Smooth muscle cell (in vitro differentiated cells): ENCODE data around the gene SLC25A15. TPM values are rescaled to one million over a fixed set of nuclear protein-coding genes. Genes with fewer than 3 reads are reported as not detected.
"Not testable (repeated sequence)": the region's sequence is repeated elsewhere in the genome, so short reads cannot be mapped to it uniquely, and the experiment has no call there.

Experiments
- DNase-seq: peaks from one replicate; lab custom pipeline; 2025; ENCODE audit not compliant: unreplicated experiment; lab: John Stamatoyannopoulos, UW
- H2AFZ ChIP-seq: fragments of 200-600 bp; sonication (generic); 2 replicates; pipeline ENCODE4 v1.6.0; 2016; ENCODE audit warnings: antibody characterized with exemption, low read depth, mild to moderate bottlenecking
- H3F3A ChIP-seq: fragments of 200-600 bp; sonication (generic); 2 replicates; pipeline ENCODE4 v1.6.0; 2017; ENCODE audit warnings: antibody characterized with exemption, low read depth
- H3K27ac ChIP-seq: fragments of 200-600 bp; sonication (generic); 2 replicates; pipeline ENCODE4 v1.5.1; 2016; ENCODE audit warnings: low read depth, mild to moderate bottlenecking
- H3K27me3 ChIP-seq: fragments of 200-600 bp; sonication (generic); 2 replicates; pipeline ENCODE4 v1.6.1; 2016; ENCODE audit warnings: low read depth, mild to moderate bottlenecking
- H3K36me3 ChIP-seq: fragments of 200-600 bp; sonication (generic); 2 replicates; pipeline ENCODE4 v1.5.1; 2016; ENCODE audit warnings: low read depth
- H3K4me1 ChIP-seq: fragments of 200-600 bp; sonication (generic); 2 replicates; pipeline ENCODE4 v1.5.1; 2016; ENCODE audit warnings: low read depth
- H3K4me2 ChIP-seq: fragments of 200-600 bp; sonication (generic); 2 replicates; pipeline ENCODE4 v1.6.0; 2016; ENCODE audit warnings: mild to moderate bottlenecking
- H3K4me3 ChIP-seq: fragments of 200-600 bp; sonication (generic); 2 replicates; pipeline ENCODE4 v1.5.1; 2016; ENCODE audit warnings: mild to moderate bottlenecking
- H3K79me2 ChIP-seq: fragments of 200-600 bp; sonication (generic); 2 replicates; pipeline ENCODE4 v1.6.0; 2016; ENCODE audit warnings: low read depth, mild to moderate bottlenecking
- H3K9ac ChIP-seq: fragments of 200-600 bp; sonication (generic); 2 replicates; pipeline ENCODE4 v1.6.0; 2016; ENCODE audit warnings: low read depth
- H3K9me3 ChIP-seq: fragments of 200-600 bp; sonication (generic); replicated peaks from 2 replicates; pipeline ENCODE4 v1.5.1; 2016; ENCODE audit warnings: low read depth
- H4K20me1 ChIP-seq: fragments of 200-600 bp; sonication (generic); 2 replicates; pipeline ENCODE4 v1.6.0; 2016; ENCODE audit warnings: low read depth
- CTCF ChIP-seq: fragments of 200-600 bp; sonication (generic); IDR thresholded peaks from 2 replicates; pipeline ENCODE4 v1.5.1; 2017; ENCODE audit warnings: borderline replicate concordance, mild to moderate bottlenecking, antibody characterized with exemption; ENCODE audit not compliant: insufficient read depth, poor library complexity, severe bottlenecking
- WGBS: methylation state at CpG from one replicate; pipeline ENCODE4 v1.1.7; 2016; ENCODE audit warnings: low lambda C conversion rate; 5-methylcytosine and 5-hydroxymethylcytosine counted together
- polyA plus RNA-seq: library from polyadenylated mRNA; unstranded; fragments of >200 nt; fragmentation: Nextera tagmentation; extraction: Ambion mirVana; gene quantifications from 2 replicates; pipeline ENCODE4 v1.2.1, GENCODE V29; 2016
- total RNA-seq: library from RNA; depleted of rRNA; stranded (reverse); fragments of >200 nt; gene quantifications from 2 replicates; pipeline ENCODE4 v1.2.3, GENCODE V29; 2014

Gene SLC25A15
- total and polyA plus RNA-seq, 2 experiments from 2014 or later = 6.3 to 11.1 TPM

- DNase-seq = no peak
- H2AFZ ChIP-seq = no peak overlapping the region
- H3K9ac ChIP-seq = no peak overlapping the region
- 74% methylated on average over 4 of the region's 4 CpGs for WGBS
- H3K36me3 ChIP-seq = no peaks in the 10 kb centered on the region
- H3K4me3 ChIP-seq = no peak overlapping the region
- peaks cover 7% of the 10 kb centered on the region for H3K79me2 ChIP-seq
- H3K27me3 ChIP-seq = no peaks in the 10 kb centered on the region
- no peak for TF ChIP-seq CTCF
- H3K27ac ChIP-seq = peak overlapping the region; percentile 5
- peak overlapping the region; percentile 39 for H3K4me2 ChIP-seq
- no peaks in the 10 kb centered on the region for H3K9me3 ChIP-seq
- no peaks in the 10 kb centered on the region for H3F3A ChIP-seq
- no peaks in the 10 kb centered on the region for H4K20me1 ChIP-seq
- H3K4me1 ChIP-seq = no peaks in the 10 kb centered on the region
Observed at GRCh38 chr13:40786568-40786996, 2.8 kb upstream of the SLC25A15 start.

GRCh38 chr13:40787062-40787461 lies 2.3 kb upstream of the SLC25A15 start:
- Histone ChIP-seq H3K27me3 (no peaks in the 10 kb centered on the region), H3K4me1 (no peaks in the 10 kb centered on the region), H3F3A (no peaks in the 10 kb centered on the region), H4K20me1 (no peaks in the 10 kb centered on the region), H3K79me2 (peaks cover 7% of the 10 kb centered on the region), H3K4me3 (no peak overlapping the region), H3K9me3 (no peaks in the 10 kb centered on the region), H3K27ac (peak overlapping the region; percentile 5), H3K36me3 (no peaks in the 10 kb centered on the region), H3K9ac (no peak overlapping the region), H2AFZ (no peak overlapping the region), H3K4me2 (peak overlapping the region; percentile 39)
- 38% methylated on average over 5 of the region's 5 CpGs for WGBS
- TF ChIP-seq CTCF = no peak
- DNase-seq = no peak

GRCh38 chr13:40788540-40789274 lies 704 bp upstream of the SLC25A15 start:
- not testable (repeated sequence) for H3K9me3 ChIP-seq, H3K36me3 ChIP-seq, H3K4me1 ChIP-seq, H4K20me1 ChIP-seq, H3F3A ChIP-seq, H3K27me3 ChIP-seq, H3K79me2 ChIP-seq, DNase-seq
- 69% methylated on average over 18 of the region's 18 CpGs for WGBS
- Histone ChIP-seq H3K4me3 (peak overlapping the region; percentile 89), H3K9ac (peak overlapping the region; percentile 66), H2AFZ (peak overlapping the region; percentile 90), H3K4me2 (peak overlapping the region; percentile 95), H3K27ac (peak overlapping the region; percentile 38)

- Histone ChIP-seq H3K4me1 (no peaks in the 10 kb centered on the region), H4K20me1 (no peaks in the 10 kb centered on the region), H3K27me3 (no peaks in the 10 kb centered on the region), H3K9ac (no peak overlapping the region), H3F3A (no peaks in the 10 kb centered on the region), H3K4me3 (peak overlapping the region; percentile 89), H3K27ac (no peak overlapping the region), H3K79me2 (peaks cover 7% of the 10 kb centered on the region), H3K4me2 (peak overlapping the region; percentile 95), H3K36me3 (no peaks in the 10 kb centered on the region), H2AFZ (peak overlapping the region; percentile 96), H3K9me3 (no peaks in the 10 kb centered on the region)
- no peak for TF ChIP-seq CTCF
- DNase-seq = no peak
- WGBS = 19% methylated on average over 9 of the region's 9 CpGs
Observed at GRCh38 chr13:40790154-40790616, 774 bp downstream of the SLC25A15 start.
